DND-41 (cell line): Measurements from ENCODE around the gene CFAP97D2.
"Not testable (repeated sequence)": the region's sequence is repeated elsewhere in the genome, so short reads cannot be mapped to it uniquely, and the experiment has no call there.

Experiments
- ATAC-seq: fragments of 200-7000 bp; cut with Tn5 transposase; 3 replicates; pipeline ENCODE4 v1.9.1; 2021; ENCODE audit warnings: low read depth; ENCODE audit not compliant: insufficient read depth
- DNase-seq: peaks from one replicate; pipeline ENCODE4 v3.0.0-alpha.2; 2020
- H2AFZ ChIP-seq: 2 replicates; pipeline ENCODE4 v1.6.0; 2012; ENCODE audit warnings: low read depth, low read length
- H3K27ac ChIP-seq: 2 replicates; pipeline ENCODE4 v1.5.1; 2012; ENCODE audit warnings: low read length, inconsistent platforms
- H3K27me3 ChIP-seq: fragments of 200-600 bp; sonication (generic); 2 replicates; pipeline ENCODE4 v1.6.0; 2012; ENCODE audit warnings: low read length, mild to moderate bottlenecking, inconsistent platforms; ENCODE audit not compliant: insufficient read depth, poor library complexity
- H3K36me3 ChIP-seq: 2 replicates; pipeline ENCODE4 v1.5.1; 2012; ENCODE audit warnings: low read length, inconsistent platforms; ENCODE audit not compliant: insufficient read depth
- H3K4me1 ChIP-seq: 2 replicates; pipeline ENCODE4 v1.5.1; 2012; ENCODE audit warnings: mild to moderate bottlenecking, low read length; ENCODE audit not compliant: insufficient read depth
- H3K4me2 ChIP-seq: 2 replicates; pipeline ENCODE4 v1.6.0; 2012; ENCODE audit warnings: mild to moderate bottlenecking, moderate library complexity, low read length, inconsistent platforms; ENCODE audit not compliant: insufficient read depth
- H3K4me3 ChIP-seq, 2 experiments: fragments of 200-600 bp in 1 of 2; shearing (Covaris generic) in 1 of 2; 2 replicates each; pipeline ENCODE4 v1.5.1; 2012 to 2016; ENCODE audit warnings: inconsistent platforms in 2 of 2, low read length in 2 of 2, mild to moderate bottlenecking in 2 of 2, low read depth in 1 of 2, moderate library complexity in 1 of 2
- H3K79me2 ChIP-seq: 2 replicates; pipeline ENCODE4 v1.6.0; 2012; ENCODE audit warnings: low read length, inconsistent platforms; ENCODE audit not compliant: insufficient read depth
- H3K9ac ChIP-seq: 2 replicates; pipeline ENCODE4 v1.6.0; 2012; ENCODE audit warnings: low read depth, mild to moderate bottlenecking, inconsistent platforms, low read length, moderate library complexity
- H3K9me3 ChIP-seq: 2 replicates; pipeline ENCODE4 v1.5.1; 2012; ENCODE audit warnings: low read length, moderate library complexity, mild to moderate bottlenecking, inconsistent platforms; ENCODE audit not compliant: insufficient read depth, severe bottlenecking
- H4K20me1 ChIP-seq: 2 replicates; pipeline ENCODE4 v1.6.0; 2012; ENCODE audit warnings: low read length; ENCODE audit not compliant: insufficient read depth
- EZH2 ChIP-seq: IDR thresholded peaks from 3 replicates; pipeline ENCODE4 v1.6.1; 2012; ENCODE audit warnings: borderline replicate concordance, low read depth, mild to moderate bottlenecking, moderate library complexity, low read length, inconsistent platforms; ENCODE audit not compliant: severe bottlenecking
- TF ChIP-seq, protein P1 (sequence below): IDR thresholded peaks from 2 replicates; pipeline ENCODE4 v1.5.1; 2012; ENCODE audit warnings: borderline replicate concordance, low read length, moderate library complexity, mild to moderate bottlenecking; ENCODE audit not compliant: poor library complexity, severe bottlenecking; ENCODE audit errors: extremely low read depth

Gene CFAP97D2

GRCh38 chr13:114167885-114168284 is 11.2 kb upstream of the CFAP97D2 start:
- Histone ChIP-seq H3K4me3 (no peak overlapping the region), H3K27me3 (no peaks in the 10 kb centered on the region), H3K4me1 (no peaks in the 10 kb centered on the region), H3K27ac (no peak overlapping the region), H3K36me3 (no peaks in the 10 kb centered on the region), H3K79me2 (no peaks in the 10 kb centered on the region), H3K9ac (no peak overlapping the region), H4K20me1 (no peaks in the 10 kb centered on the region), H3K9me3 (peaks cover 2% of the 10 kb centered on the region), H3K4me2 (no peak overlapping the region), H2AFZ (no peak overlapping the region)
- DNase-seq (no peak), ATAC-seq (no peak)
- TF ChIP-seq EZH2, result no peak
- TF ChIP-seq, protein P1, sequence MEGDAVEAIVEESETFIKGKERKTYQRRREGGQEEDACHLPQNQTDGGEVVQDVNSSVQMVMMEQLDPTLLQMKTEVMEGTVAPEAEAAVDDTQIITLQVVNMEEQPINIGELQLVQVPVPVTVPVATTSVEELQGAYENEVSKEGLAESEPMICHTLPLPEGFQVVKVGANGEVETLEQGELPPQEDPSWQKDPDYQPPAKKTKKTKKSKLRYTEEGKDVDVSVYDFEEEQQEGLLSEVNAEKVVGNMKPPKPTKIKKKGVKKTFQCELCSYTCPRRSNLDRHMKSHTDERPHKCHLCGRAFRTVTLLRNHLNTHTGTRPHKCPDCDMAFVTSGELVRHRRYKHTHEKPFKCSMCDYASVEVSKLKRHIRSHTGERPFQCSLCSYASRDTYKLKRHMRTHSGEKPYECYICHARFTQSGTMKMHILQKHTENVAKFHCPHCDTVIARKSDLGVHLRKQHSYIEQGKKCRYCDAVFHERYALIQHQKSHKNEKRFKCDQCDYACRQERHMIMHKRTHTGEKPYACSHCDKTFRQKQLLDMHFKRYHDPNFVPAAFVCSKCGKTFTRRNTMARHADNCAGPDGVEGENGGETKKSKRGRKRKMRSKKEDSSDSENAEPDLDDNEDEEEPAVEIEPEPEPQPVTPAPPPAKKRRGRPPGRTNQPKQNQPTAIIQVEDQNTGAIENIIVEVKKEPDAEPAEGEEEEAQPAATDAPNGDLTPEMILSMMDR, result no peak

GRCh38 chr13:114173272-114173671 is 5.8 kb upstream of the CFAP97D2 start:
- Histone ChIP-seq H3K9ac (no peak overlapping the region), H3K27ac (no peak overlapping the region), H4K20me1 (no peaks in the 10 kb centered on the region), H3K9me3 (peaks cover 2% of the 10 kb centered on the region), H3K27me3 (no peaks in the 10 kb centered on the region), H3K79me2 (no peaks in the 10 kb centered on the region), H2AFZ (no peak overlapping the region), H3K4me1 (no peaks in the 10 kb centered on the region), H3K4me2 (no peak overlapping the region), H3K36me3 (no peaks in the 10 kb centered on the region), H3K4me3 (no peak overlapping the region)
- TF ChIP-seq, protein P1, result no peak
- no peak for TF ChIP-seq EZH2
- DNase-seq (no peak), ATAC-seq (no peak)

DNA sequence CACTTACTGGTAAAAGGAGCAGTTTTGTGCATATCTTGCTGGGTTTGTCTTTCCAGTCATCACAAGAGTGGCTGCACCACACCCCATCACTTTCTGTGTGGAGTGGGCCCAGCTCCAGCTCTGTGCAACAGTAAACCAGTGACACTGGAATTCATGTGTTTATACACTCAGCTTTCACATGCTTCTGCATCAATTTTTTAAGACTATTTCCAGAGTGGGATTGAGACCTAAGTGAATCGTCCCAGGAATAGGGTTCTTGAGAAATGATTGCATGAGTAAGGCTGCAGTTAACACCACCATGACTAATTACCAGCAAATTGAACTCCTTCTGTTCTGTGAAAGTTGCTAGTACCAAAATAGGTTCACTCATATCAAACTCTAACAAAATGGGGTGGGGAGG is 5.3 kb upstream of the CFAP97D2 start:
- no peak overlapping the region for H3K27ac ChIP-seq
- DNase-seq (no peak), ATAC-seq (no peak)
- H3K27me3 ChIP-seq, result no peaks in the 10 kb centered on the region
- TF ChIP-seq EZH2, result no peak
- TF ChIP-seq, protein P1, result no peak
- no peak overlapping the region for H3K9ac ChIP-seq
- no peak overlapping the region for H3K4me3 ChIP-seq
- no peak overlapping the region for H2AFZ ChIP-seq
- H3K4me1 ChIP-seq, result no peaks in the 10 kb centered on the region
- peaks cover 2% of the 10 kb centered on the region for H3K9me3 ChIP-seq
- no peaks in the 10 kb centered on the region for H4K20me1 ChIP-seq
- no peaks in the 10 kb centered on the region for H3K79me2 ChIP-seq
- H3K4me2 ChIP-seq, result no peak overlapping the region
- H3K36me3 ChIP-seq, result no peaks in the 10 kb centered on the region

GRCh38 chr13:114174529-114174961 is 4.5 kb upstream of the CFAP97D2 start:
- no peak for TF ChIP-seq EZH2
- TF ChIP-seq, protein P1, result no peak
- DNase-seq, result no peak
- H4K20me1 ChIP-seq, result no peaks in the 10 kb centered on the region
- no peak overlapping the region for H3K27ac ChIP-seq
- H3K9ac ChIP-seq, result no peak overlapping the region
- H3K36me3 ChIP-seq, result no peaks in the 10 kb centered on the region
- no peak overlapping the region for H3K4me3 ChIP-seq
- ATAC-seq, result no peak
- peaks cover 2% of the 10 kb centered on the region for H3K9me3 ChIP-seq
- H3K79me2 ChIP-seq, result no peaks in the 10 kb centered on the region
- no peak overlapping the region for H2AFZ ChIP-seq
- H3K4me2 ChIP-seq, result no peak overlapping the region
- no peaks in the 10 kb centered on the region for H3K4me1 ChIP-seq
- H3K27me3 ChIP-seq, result no peaks in the 10 kb centered on the region

DNA sequence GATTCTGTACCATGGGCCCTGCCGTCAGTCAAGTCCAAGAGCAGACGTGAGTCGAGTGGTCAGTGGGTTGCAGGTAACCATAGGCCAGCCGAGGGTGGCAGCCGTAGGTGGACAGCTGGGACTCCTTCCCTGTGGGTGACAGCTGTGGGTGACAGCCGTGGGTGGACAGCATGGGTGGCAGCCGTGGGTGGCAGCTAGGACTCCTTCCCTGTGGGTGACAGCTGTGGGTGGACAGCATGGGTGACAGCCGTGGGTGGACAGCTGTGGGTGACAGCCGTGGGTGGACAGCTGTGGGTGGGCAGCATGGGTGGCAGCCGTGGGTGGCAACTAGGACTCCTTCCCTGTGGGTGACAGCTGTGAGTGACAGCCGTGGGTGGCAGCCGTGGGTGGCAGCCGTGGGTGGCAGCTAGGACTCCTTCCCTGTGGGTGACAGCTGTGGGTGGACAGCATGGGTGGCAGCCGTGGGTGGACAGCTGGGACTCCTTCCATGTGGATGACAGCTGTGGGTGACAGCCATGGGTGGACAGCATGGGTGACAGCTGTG is 2.6 kb upstream of the CFAP97D2 start:
- not testable (repeated sequence) for ATAC-seq, H3K4me2 ChIP-seq, H3K27me3 ChIP-seq, H3K79me2 ChIP-seq, H3K4me3 ChIP-seq, H4K20me1 ChIP-seq, H3K4me1 ChIP-seq, H3K9ac ChIP-seq, H3K27ac ChIP-seq, DNase-seq, H3K36me3 ChIP-seq, H3K9me3 ChIP-seq, H2AFZ ChIP-seq
